ENCODE data around the gene SMAD3. TPM values are rescaled to one million over a fixed set of nuclear protein-coding genes. Genes with fewer than 3 reads are reported as not detected.

Gene SMAD3
- total RNA-seq, 1 experiment from 2014 or later = 54.8 TPM

DNA sequence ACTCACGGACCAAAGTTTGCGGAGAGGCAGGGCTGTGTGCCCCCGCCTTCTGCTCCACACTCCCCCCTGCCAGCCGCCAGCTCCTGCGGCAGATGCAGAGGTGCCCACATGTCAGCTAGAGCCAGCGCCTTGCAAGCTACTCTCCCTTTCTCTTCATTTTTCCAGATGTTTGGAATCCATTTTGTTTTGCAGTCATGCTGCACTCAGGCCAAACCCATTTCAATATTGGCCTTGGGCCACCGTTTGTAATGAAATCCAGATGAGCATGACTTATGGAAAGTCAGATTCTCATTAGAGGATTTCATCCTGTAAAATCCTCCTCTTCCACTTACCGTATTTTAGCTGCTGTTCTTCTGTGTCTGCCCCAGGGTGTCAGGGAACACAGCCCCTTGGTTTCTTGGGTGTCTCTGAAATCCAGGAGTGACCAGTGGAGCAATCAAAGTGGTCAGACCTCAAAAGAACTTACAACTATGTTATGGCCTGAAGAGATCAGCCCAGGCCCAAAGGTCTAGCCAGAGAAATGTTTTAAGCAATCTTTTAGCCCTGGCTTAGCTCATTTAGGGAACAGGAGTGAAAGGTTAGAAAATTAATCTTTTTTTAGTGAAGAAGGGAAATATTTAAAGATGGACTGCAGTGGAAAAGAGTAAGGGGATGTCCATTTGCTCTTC is 123.3 kb downstream of the SMAD3 start:
- ChIA-PET POLR2A (no interaction called here), CTCF (no interaction called here)
- Histone ChIP-seq H3K4me1 (peaks cover 10% of the 10 kb centered on the region; the same call in 1 of the 2 replicates), H3K27me3 (replicated peaks; ENCODE audit: control insufficient read depth, insufficient read depth, low read length) (no peaks in the 10 kb centered on the region), H3K4me3 (ENCODE audit: low read depth, low read length) (no peak overlapping the region), H3K36me3 (ENCODE audit: control insufficient read depth, insufficient read depth, low read length) (peaks cover 5% of the 10 kb centered on the region), H3K9me3 (no peaks in the 10 kb centered on the region)
- no peaks in the 10 kb centered on the region for H3K27me3 Mint-ChIP-seq (ENCODE audit: insufficient read depth, unreplicated experiment)
- H3K4me3 Mint-ChIP-seq (ENCODE audit: unreplicated experiment) = no peak overlapping the region
- H3K4me1 Mint-ChIP-seq (ENCODE audit: low read depth, unreplicated experiment) = peaks cover under 1% of the 10 kb centered on the region
- intact Hi-C loops (cut with micrococcal nuclease; ENCODE audit: unreplicated experiment) = no loop called here
- no peak for DNase-seq
- peaks cover 85% of the 10 kb centered on the region for H3K36me3 Mint-ChIP-seq (ENCODE audit: insufficient read depth, unreplicated experiment)
- no peak for TF ChIP-seq CTCF (IDR thresholded peaks at IDR 0.05; ENCODE audit: insufficient read depth in 1 of 2, low read depth in 1 of 2, low read length in 1 of 2, severe bottlenecking in 1 of 2, unreplicated experiment in 1 of 2)
- no TSS peak for BruUV-seq (replicated peaks)
- no peaks in the 10 kb centered on the region for H3K9me3 Mint-ChIP-seq (ENCODE audit: unreplicated experiment)
- no peak overlapping the region for H3K27ac Mint-ChIP-seq (ENCODE audit: unreplicated experiment)

- no peak for TF ChIP-seq CTCF (IDR thresholded peaks at IDR 0.05; ENCODE audit: insufficient read depth in 1 of 2, low read depth in 1 of 2, low read length in 1 of 2, severe bottlenecking in 1 of 2, unreplicated experiment in 1 of 2)
- DNase-seq = no peak
- H3K4me3 ChIP-seq (ENCODE audit: low read depth, low read length) = no peak overlapping the region
- ChIA-PET CTCF (no interaction called here), POLR2A (no interaction called here)
- Mint-ChIP-seq H3K27me3 (ENCODE audit: insufficient read depth, unreplicated experiment) (no peaks in the 10 kb centered on the region), H3K4me1 (ENCODE audit: low read depth, unreplicated experiment) (no peaks in the 10 kb centered on the region), H3K4me3 (ENCODE audit: unreplicated experiment) (no peak overlapping the region), H3K9me3 (ENCODE audit: unreplicated experiment) (no peaks in the 10 kb centered on the region), H3K36me3 (ENCODE audit: insufficient read depth, unreplicated experiment) (peaks cover 78% of the 10 kb centered on the region), H3K27ac (ENCODE audit: unreplicated experiment) (peak overlapping the region; percentile 69)
- H3K27me3 ChIP-seq (replicated peaks; ENCODE audit: control insufficient read depth, insufficient read depth, low read length) = no peaks in the 10 kb centered on the region
- BruUV-seq (replicated peaks) = no TSS peak
- peaks cover 10% of the 10 kb centered on the region; the same call in 1 of the 2 replicates for H3K4me1 ChIP-seq
- H3K9me3 ChIP-seq = no peaks in the 10 kb centered on the region
- intact Hi-C loops (cut with micrococcal nuclease; ENCODE audit: unreplicated experiment) = no loop called here
- H3K36me3 ChIP-seq (ENCODE audit: control insufficient read depth, insufficient read depth, low read length) = peaks cover 5% of the 10 kb centered on the region
These were observed 124.1 kb downstream of the SMAD3 start for GRCh38 chr15:67189326-67190051.

GRCh38 chr15:67190326-67190725 is 124.9 kb downstream of the SMAD3 start:
- TF ChIP-seq CTCF (IDR thresholded peaks at IDR 0.05; ENCODE audit: insufficient read depth in 1 of 2, low read depth in 1 of 2, low read length in 1 of 2, severe bottlenecking in 1 of 2, unreplicated experiment in 1 of 2) = no peak
- Histone ChIP-seq H3K27me3 (replicated peaks; ENCODE audit: control insufficient read depth, insufficient read depth, low read length) (no peaks in the 10 kb centered on the region), H3K9me3 (no peaks in the 10 kb centered on the region), H3K36me3 (ENCODE audit: control insufficient read depth, insufficient read depth, low read length) (peaks cover 5% of the 10 kb centered on the region; the same call in 1 of the 2 replicates), H3K4me3 (ENCODE audit: low read depth, low read length) (no peak overlapping the region), H3K4me1 (peaks cover 10% of the 10 kb centered on the region; the same call in 1 of the 2 replicates)
- BruUV-seq (replicated peaks) = no TSS peak
- Mint-ChIP-seq H3K27ac (ENCODE audit: unreplicated experiment) (peak overlapping the region; percentile 69), H3K27me3 (ENCODE audit: insufficient read depth, unreplicated experiment) (no peaks in the 10 kb centered on the region), H3K4me3 (ENCODE audit: unreplicated experiment) (no peak overlapping the region), H3K4me1 (ENCODE audit: low read depth, unreplicated experiment) (no peaks in the 10 kb centered on the region), H3K9me3 (ENCODE audit: unreplicated experiment) (no peaks in the 10 kb centered on the region), H3K36me3 (ENCODE audit: insufficient read depth, unreplicated experiment) (peaks cover 76% of the 10 kb centered on the region)
- POLR2A ChIA-PET = interaction anchor here (0.6 kb wide), 1 partner anchor 27 kb away, joined by 9 read pairs; no protein-coding TSS in a partner anchor
- intact Hi-C loops (cut with micrococcal nuclease; ENCODE audit: unreplicated experiment) = no loop called here
- DNase-seq = no peak
- CTCF ChIA-PET = interaction anchor here (0.6 to 0.8 kb wide), 2 partner anchors 67 to 212 kb away, joined by 3 to 4 read pairs; no protein-coding TSS in a partner anchor
